HepG2 (cell line): ENCODE data around the gene PNPLA2. TPM values are rescaled to one million over a fixed set of nuclear protein-coding genes. Genes with fewer than 3 reads are reported as not detected.
A peak's percentile ranks its signal among the peaks of the same experiment; 100 is the strongest.

Experiments
- ARHGAP35 ChIP-seq: sonication (generic); formaldehyde crosslinking; IDR thresholded peaks from 2 replicates; pipeline ENCODE4 v1.9.0; 2022; ENCODE audit warnings: mild to moderate bottlenecking, inconsistent platforms, moderate library complexity, missing genetic modification reagents, borderline replicate concordance
- EHMT2 ChIP-seq: fragments of 200-600 bp; sonication (generic); IDR thresholded peaks from 2 replicates; pipeline ENCODE4 v1.7.0; 2017; ENCODE audit warnings: antibody characterized with exemption, low read depth, low read length, borderline replicate concordance
- HNRNPH1 ChIP-seq: fragments of 200-400 bp; formaldehyde crosslinking; optimal IDR thresholded peaks from 2 replicates; pipeline ENCODE3; 2017; ENCODE audit warnings: mild to moderate bottlenecking, low read depth, low read length
- HNRNPK ChIP-seq: fragments of 200-400 bp; formaldehyde crosslinking; IDR thresholded peaks from 2 replicates; pipeline ENCODE4 v1.6.1; 2018; ENCODE audit warnings: low read length, low read depth, moderate library complexity, mild to moderate bottlenecking; ENCODE audit not compliant: poor library complexity, severe bottlenecking
- SP140L ChIP-seq: sonication (generic); formaldehyde crosslinking; IDR thresholded peaks from 2 replicates; pipeline ENCODE4 v1.4.0; 2020; ENCODE audit warnings: missing genetic modification reagents, borderline replicate concordance
- SRSF9 ChIP-seq: fragments of 200-400 bp; formaldehyde crosslinking; IDR thresholded peaks from 2 replicates; pipeline ENCODE4 v1.6.1; 2018; ENCODE audit warnings: borderline replicate concordance, mild to moderate bottlenecking, low read depth, low read length; ENCODE audit not compliant: insufficient read depth, poor library complexity, severe bottlenecking
- STAT5B ChIP-seq: sonication (generic); formaldehyde crosslinking; IDR thresholded peaks from 2 replicates; pipeline ENCODE4 v1.4.0; 2020; ENCODE audit warnings: missing genetic modification reagents
- ZNF143 ChIP-seq: sonication (generic); formaldehyde crosslinking; IDR thresholded peaks from 2 replicates; pipeline ENCODE4 v1.4.0; 2020; ENCODE audit warnings: missing genetic modification reagents
- ZNF256 ChIP-seq: sonication (generic); formaldehyde crosslinking; conservative IDR thresholded peaks from 2 replicates; pipeline ENCODE4 v1.4.0; 2020; ENCODE audit warnings: missing genetic modification reagents
- ZNF468 ChIP-seq: sonication (generic); formaldehyde crosslinking; IDR thresholded peaks from 2 replicates; pipeline ENCODE4 v1.8.0; 2022; ENCODE audit warnings: mild to moderate bottlenecking, moderate library complexity, missing genetic modification reagents
- ZNF552 ChIP-seq: sonication (generic); formaldehyde crosslinking; IDR thresholded peaks from 2 replicates; pipeline ENCODE4 v1.9.0; 2022; ENCODE audit warnings: missing genetic modification reagents, mild to moderate bottlenecking, borderline replicate concordance
- ZNF841 ChIP-seq: sonication (generic); formaldehyde crosslinking; IDR thresholded peaks from 2 replicates; pipeline ENCODE4 v1.8.1; 2023; ENCODE audit warnings: missing genetic modification reagents, borderline replicate concordance
- polyA plus RNA-seq, 8 experiments: library from polyadenylated mRNA; depleted of rRNA in 3 of 8; stranded (reverse) in 7 of 8; unstranded in 1 of 8; fragments of >200 nt; fragmentation: Illumina TruSeq in 4 of 8; extraction: Trizol in 4 of 8; gene quantifications; 2 replicates each; pipeline versions ENCODE4 v1.2.1 to v1.2.3, GENCODE V29; 2011 to 2016; ENCODE audit warnings: low read depth in 4 of 8, missing spikeins in 1 of 8, mixed read lengths in 1 of 8; ENCODE audit not compliant: insufficient read depth in 1 of 8
- total RNA-seq, 5 experiments: library from RNA; depleted of rRNA; stranded (reverse); fragments of >200 nt; fragmentation: Illumina TruSeq; extraction: Trizol; gene quantifications; 2 replicates each; pipeline ENCODE4 v1.2.3, GENCODE V29; 2016; ENCODE audit warnings: low read depth in 1 of 5
- TF ChIP-seq, protein P1 (sequence below): sonication (generic); formaldehyde crosslinking; conservative IDR thresholded peaks from 2 replicates; pipeline ENCODE4 v1.8.0; 2022; ENCODE audit warnings: low read depth, missing genetic modification reagents
- TF ChIP-seq, protein P2 (sequence below): sonication (generic); formaldehyde crosslinking; IDR thresholded peaks from 2 replicates; pipeline ENCODE4 v1.4.0; 2020; ENCODE audit warnings: missing genetic modification reagents
- TF ChIP-seq, protein P3 (sequence below): sonication (generic); formaldehyde crosslinking; IDR thresholded peaks from 2 replicates; pipeline ENCODE4 v1.5.0; 2020; ENCODE audit warnings: missing genetic modification reagents
- TF ChIP-seq, protein P4 (sequence below): sonication (generic); formaldehyde crosslinking; IDR thresholded peaks from 2 replicates; pipeline ENCODE4 v1.4.0; 2020; ENCODE audit warnings: low read depth, mild to moderate bottlenecking, missing genetic modification reagents
- TF ChIP-seq, protein P5 (sequence below): sonication (generic); formaldehyde crosslinking; IDR thresholded peaks from 2 replicates; pipeline ENCODE4 v1.4.0; 2020; ENCODE audit warnings: missing genetic modification reagents
- TF ChIP-seq, protein P6 (sequence below): sonication (generic); formaldehyde crosslinking; IDR thresholded peaks from 2 replicates; pipeline ENCODE4 v1.5.1; 2020; ENCODE audit warnings: missing genetic modification reagents, mild to moderate bottlenecking, borderline replicate concordance
- TF ChIP-seq, protein P7 (sequence below): sonication (generic); formaldehyde crosslinking; IDR thresholded peaks from 2 replicates; pipeline ENCODE4 v1.5.0; 2020; ENCODE audit warnings: missing genetic modification reagents

The PNPLA2 gene
- total and polyA plus RNA-seq, 2 of the 13 experiments (the other 11 are each of a cell fraction or from before 2014, with no cell fraction given), result 10.5 to 43.2 TPM

DNA sequence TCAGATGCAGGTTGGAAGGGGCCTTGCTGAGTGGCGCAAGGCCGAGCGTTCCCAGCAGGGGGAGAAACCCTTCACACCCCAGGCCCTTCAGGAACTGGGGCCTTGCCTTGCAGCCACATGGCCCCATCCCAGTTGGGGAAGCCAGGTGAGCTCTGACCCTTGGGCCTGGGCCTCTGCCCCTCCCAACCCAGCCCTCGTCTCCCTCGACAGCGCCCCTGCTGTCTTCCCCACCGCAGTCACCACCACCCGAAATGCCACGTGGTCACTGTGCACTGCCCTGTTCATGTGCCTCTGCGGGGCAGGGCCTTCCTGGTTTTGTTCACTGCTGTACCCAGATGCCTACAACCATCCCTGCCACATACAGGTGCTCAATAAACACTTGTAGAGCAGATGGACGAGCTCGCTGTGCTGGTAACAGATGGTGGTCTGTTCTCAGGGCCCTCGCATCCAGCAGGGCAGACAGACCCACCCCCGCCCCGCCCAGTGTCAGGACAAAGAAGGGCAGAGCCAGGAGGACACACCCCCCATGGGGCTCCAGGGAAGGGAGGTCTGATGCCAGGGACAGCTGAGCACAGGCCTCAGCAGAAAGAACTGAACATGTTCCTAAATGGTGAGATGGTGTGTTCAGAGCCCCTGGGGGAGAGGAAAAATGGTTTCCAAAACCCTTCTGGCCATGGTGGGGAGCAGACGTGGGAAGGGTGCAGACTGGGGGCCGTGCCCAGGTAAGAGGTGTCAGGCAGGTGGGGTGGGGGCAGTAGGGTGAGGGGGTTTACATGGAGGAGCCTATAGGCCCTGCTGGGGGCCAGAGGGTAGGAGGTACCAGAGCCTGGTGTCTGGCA lies 19.9 kb downstream of the PNPLA2 start (continued):
- TF ChIP-seq SP140L (CRISPR knock-in tag), result no peak
- TF ChIP-seq EHMT2, result no peak
- no peak for TF ChIP-seq ZNF468
- no peak for TF ChIP-seq HNRNPH1
- no peak for TF ChIP-seq ZNF256 (CRISPR knock-in tag)
- peak; percentile 45; the same call in 1 of the 2 replicates for TF ChIP-seq ZNF552 (CRISPR knock-in tag)
- TF ChIP-seq, protein P1, sequence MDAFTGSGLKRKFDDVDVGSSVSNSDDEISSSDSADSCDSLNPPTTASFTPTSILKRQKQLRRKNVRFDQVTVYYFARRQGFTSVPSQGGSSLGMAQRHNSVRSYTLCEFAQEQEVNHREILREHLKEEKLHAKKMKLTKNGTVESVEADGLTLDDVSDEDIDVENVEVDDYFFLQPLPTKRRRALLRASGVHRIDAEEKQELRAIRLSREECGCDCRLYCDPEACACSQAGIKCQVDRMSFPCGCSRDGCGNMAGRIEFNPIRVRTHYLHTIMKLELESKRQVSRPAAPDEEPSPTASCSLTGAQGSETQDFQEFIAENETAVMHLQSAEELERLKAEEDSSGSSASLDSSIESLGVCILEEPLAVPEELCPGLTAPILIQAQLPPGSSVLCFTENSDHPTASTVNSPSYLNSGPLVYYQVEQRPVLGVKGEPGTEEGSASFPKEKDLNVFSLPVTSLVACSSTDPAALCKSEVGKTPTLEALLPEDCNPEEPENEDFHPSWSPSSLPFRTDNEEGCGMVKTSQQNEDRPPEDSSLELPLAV, result no peak
- no peak for TF ChIP-seq ZNF841 (CRISPR knock-in tag)
- no peak for TF ChIP-seq ZNF143 (CRISPR knock-in tag)
- no peak for TF ChIP-seq SRSF9
- no peak for TF ChIP-seq STAT5B (CRISPR knock-in tag)
- TF ChIP-seq, protein P2, sequence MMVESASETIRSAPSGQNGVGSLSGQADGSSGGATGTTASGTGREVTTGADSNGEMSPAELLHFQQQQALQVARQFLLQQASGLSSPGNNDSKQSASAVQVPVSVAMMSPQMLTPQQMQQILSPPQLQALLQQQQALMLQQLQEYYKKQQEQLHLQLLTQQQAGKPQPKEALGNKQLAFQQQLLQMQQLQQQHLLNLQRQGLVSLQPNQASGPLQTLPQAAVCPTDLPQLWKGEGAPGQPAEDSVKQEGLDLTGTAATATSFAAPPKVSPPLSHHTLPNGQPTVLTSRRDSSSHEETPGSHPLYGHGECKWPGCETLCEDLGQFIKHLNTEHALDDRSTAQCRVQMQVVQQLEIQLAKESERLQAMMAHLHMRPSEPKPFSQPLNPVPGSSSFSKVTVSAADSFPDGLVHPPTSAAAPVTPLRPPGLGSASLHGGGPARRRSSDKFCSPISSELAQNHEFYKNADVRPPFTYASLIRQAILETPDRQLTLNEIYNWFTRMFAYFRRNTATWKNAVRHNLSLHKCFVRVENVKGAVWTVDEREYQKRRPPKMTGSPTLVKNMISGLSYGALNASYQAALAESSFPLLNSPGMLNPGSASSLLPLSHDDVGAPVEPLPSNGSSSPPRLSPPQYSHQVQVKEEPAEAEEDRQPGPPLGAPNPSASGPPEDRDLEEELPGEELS (CRISPR knock-in tag), result no peak
- TF ChIP-seq, protein P3, sequence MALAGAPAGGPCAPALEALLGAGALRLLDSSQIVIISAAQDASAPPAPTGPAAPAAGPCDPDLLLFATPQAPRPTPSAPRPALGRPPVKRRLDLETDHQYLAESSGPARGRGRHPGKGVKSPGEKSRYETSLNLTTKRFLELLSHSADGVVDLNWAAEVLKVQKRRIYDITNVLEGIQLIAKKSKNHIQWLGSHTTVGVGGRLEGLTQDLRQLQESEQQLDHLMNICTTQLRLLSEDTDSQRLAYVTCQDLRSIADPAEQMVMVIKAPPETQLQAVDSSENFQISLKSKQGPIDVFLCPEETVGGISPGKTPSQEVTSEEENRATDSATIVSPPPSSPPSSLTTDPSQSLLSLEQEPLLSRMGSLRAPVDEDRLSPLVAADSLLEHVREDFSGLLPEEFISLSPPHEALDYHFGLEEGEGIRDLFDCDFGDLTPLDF (CRISPR knock-in tag), result no peak
- TF ChIP-seq, protein P4, sequence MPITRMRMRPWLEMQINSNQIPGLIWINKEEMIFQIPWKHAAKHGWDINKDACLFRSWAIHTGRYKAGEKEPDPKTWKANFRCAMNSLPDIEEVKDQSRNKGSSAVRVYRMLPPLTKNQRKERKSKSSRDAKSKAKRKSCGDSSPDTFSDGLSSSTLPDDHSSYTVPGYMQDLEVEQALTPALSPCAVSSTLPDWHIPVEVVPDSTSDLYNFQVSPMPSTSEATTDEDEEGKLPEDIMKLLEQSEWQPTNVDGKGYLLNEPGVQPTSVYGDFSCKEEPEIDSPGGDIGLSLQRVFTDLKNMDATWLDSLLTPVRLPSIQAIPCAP (CRISPR knock-in tag), result no peak
- TF ChIP-seq, protein P5, sequence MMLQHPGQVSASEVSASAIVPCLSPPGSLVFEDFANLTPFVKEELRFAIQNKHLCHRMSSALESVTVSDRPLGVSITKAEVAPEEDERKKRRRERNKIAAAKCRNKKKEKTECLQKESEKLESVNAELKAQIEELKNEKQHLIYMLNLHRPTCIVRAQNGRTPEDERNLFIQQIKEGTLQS (CRISPR knock-in tag), result 0 out of 2 replicates have a peak, but pooled peaks have one; percentile 37
- TF ChIP-seq, protein P6, sequence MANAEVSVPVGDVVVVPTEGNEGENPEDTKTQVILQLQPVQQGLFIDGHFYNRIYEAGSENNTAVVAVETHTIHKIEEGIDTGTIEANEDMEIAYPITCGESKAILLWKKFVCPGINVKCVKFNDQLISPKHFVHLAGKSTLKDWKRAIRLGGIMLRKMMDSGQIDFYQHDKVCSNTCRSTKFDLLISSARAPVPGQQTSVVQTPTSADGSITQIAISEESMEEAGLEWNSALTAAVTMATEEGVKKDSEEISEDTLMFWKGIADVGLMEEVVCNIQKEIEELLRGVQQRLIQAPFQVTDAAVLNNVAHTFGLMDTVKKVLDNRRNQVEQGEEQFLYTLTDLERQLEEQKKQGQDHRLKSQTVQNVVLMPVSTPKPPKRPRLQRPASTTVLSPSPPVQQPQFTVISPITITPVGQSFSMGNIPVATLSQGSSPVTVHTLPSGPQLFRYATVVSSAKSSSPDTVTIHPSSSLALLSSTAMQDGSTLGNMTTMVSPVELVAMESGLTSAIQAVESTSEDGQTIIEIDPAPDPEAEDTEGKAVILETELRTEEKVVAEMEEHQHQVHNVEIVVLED, result no peak
- no peak for TF ChIP-seq HNRNPK
- TF ChIP-seq ARHGAP35 (CRISPR knock-in tag), result 0 out of 2 replicates have a peak, but pooled peaks have one; percentile 52
- TF ChIP-seq, protein P7, sequence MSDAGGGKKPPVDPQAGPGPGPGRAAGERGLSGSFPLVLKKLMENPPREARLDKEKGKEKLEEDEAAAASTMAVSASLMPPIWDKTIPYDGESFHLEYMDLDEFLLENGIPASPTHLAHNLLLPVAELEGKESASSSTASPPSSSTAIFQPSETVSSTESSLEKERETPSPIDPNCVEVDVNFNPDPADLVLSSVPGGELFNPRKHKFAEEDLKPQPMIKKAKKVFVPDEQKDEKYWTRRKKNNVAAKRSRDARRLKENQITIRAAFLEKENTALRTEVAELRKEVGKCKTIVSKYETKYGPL, result no peak
